GM18858 (cell line): Measurements from ENCODE around the gene CLDN9.

ENCODE experiments used
- ATAC-seq: cut with Tn5 transposase; IDR thresholded peaks from one replicate; pipeline ENCODE4 v1.9.1; 2021; ENCODE audit not compliant: unreplicated experiment

CLDN9 gene

GRCh38 chr16:3017794-3018506, 5.2 kb downstream of the CLDN9 start, which contains the start of gene CLDN6:
CLDN6 (minus strand) TSS chr16:3018183; CDS start chr16:3016021, 2,162 bp downstream.
- no peak for ATAC-seq

- no peak for ATAC-seq
Observed at GRCh38 chr16:3019594-3020246, 7.0 kb downstream of the CLDN9 start.

DNA sequence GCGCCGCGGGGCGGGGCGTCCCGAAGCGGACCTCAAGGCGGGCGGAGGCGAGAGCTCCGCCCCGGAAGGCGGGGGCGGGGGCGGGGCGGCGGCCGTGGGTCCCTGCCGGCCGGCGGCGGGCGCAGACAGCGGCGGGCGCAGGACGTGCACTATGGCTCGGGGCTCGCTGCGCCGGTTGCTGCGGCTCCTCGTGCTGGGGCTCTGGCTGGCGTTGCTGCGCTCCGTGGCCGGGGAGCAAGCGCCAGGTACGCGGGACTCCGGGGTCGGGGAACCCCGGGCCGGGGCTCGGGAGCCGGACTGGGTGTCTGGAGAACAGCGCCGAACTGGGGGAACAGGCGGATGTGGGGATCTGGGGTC, 7.5 kb downstream of the CLDN9 start, which contains the start of gene TNFRSF12A:
TSS of gene TNFRSF12A (plus strand) at position 122 of the 357 bp plus-strand sequence. CDS start at position 152, 30 bp downstream.
- ATAC-seq = no peak

- no peak for ATAC-seq
Observed at GRCh38 chr16:3020604-3021448, 8.1 kb downstream of the CLDN9 start.

- ATAC-seq = no peak
Observed at GRCh38 chr16:3021449-3022207, 8.9 kb downstream of the CLDN9 start.

GRCh38 chr16:3022208-3022683, 9.5 kb downstream of the CLDN9 start:
- ATAC-seq = no peak

GRCh38 chr16:3022684-3023414, 10.1 kb downstream of the CLDN9 start:
- no peak for ATAC-seq

- no peak for ATAC-seq
Observed at GRCh38 chr16:3023415-3023668, 10.6 kb downstream of the CLDN9 start.

DNA sequence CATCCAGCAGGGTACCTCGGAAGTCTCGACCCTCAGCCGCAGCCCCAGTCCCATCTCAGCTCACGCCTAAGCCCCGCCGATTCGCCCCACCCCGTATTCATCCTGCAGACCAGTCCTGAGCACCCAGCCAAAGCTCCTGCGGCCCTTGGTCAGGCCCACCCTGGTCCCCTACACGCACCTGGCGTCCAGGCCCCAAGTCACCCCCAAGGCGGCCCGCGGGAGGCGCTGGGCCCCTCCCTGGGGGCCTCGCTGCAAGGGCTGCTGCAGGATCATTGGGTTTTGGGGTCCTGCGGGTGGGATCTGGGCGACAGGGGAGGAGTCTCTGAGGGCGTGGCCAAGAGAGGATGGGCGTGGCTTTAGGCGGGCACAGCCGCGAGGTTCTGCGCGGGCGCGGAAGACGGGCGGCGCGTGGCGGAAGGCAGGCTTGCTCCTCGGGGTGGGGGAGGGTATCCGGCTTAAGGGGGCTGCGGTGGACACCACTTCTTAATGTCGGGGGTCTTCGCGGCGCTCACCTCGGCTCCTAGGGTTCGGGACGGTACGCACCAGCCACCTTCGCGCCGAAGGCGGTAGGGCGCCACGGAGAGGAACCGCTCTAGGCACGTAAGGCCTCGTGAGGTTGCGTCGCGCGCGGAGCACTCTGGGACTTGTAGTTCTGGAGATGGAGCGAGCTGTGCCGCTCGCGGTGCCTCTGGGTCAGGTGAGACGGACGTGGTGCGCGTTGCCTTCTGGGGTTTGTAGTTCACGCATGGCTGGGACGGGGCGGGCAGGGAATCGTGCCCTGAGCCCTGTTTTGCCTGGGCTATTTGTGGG, 11.2 kb downstream of the CLDN9 start, which contains the start of the genes HCFC1R1 and THOC6:
TSS of gene HCFC1R1 (minus strand) at position 274 of the 810 bp plus-strand sequence. CDS start at position 273, 1 bp downstream.
TSS of gene THOC6 (plus strand) at position 367 of the 810 bp plus-strand sequence. CDS start at position 659, 292 bp downstream.
- ATAC-seq = peak; percentile 76

GRCh38 chr16:3025032-3026002, 12.6 kb downstream of the CLDN9 start:
- no peak for ATAC-seq

DNA sequence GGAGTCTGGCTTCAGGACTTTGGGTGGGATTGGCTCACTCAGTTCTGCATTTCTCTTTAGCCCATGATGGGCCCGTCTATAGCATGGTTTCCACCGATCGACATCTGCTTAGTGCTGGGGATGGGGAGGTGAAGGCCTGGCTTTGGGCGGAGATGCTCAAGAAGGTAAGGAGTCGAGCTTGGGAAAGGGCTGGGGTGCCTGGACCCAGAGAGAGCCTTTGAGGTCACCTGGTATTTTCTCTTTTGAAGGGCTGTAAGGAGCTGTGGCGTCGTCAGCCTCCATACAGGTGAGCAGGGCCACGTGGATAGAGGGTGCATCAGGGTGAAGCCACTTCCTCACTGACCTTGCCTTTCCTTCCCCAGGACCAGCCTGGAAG, 13.3 kb downstream of the CLDN9 start:
- no peak for ATAC-seq

- no peak for ATAC-seq
Observed at GRCh38 chr16:3026609-3027488, 14.1 kb downstream of the CLDN9 start.

DNA sequence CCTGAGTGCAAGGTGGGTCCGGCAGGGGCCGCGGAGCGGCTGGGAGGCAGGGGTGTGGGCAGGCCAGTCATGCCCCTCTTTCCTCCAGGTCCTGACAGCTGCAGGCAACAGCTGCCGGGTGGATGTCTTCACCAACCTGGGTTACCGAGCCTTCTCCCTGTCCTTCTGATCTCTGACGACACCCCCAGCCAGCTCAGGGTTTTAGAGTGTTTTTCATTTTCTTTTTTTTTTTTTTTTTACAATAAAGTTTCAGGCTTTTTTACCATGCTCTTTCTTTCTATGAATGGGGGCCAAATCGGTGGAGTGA, 14.7 kb downstream of the CLDN9 start:
- ATAC-seq = no peak

GRCh38 chr16:3027983-3028715, 15.4 kb downstream of the CLDN9 start:
- ATAC-seq = no peak

GRCh38 chr16:3028716-3029319, 16.1 kb downstream of the CLDN9 start:
- no peak for ATAC-seq

DNA sequence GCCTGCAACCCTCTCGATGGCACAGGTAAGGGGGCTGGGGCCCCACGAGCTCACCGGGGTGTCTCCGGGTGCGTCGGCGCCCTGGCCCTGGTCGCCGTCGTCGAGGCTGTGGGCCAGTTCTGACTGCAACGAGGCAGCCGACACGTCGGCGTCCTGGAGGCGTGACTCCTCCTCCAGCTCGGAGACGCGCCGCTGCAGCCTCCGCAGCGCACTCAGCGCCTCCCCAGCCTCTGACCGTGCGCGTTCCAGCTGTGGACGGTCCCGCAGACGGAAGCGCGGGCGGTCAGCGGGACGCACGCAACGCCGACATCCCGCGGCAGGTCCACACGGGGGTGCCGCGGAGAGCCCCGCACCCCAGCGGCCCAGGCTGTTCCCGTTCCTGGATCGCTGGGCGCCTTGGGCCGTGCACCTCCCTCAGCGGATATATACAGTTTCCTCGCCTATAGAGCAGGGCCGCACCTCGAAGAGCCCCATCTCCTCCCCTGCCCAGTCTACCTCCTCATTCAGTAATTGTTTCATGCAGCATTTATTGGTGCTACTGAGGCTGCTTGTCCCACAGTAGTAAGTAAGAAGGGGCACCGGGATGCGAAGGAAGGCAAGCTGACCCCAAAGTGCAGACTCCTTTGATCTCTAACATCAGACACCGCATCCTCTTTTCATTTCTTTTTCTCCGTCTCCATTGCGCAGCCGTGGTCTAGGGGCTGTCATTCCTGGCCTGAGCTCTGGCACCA, 16.9 kb downstream of the CLDN9 start:
- no peak for ATAC-seq
